HUES6 (cell line): ENCODE results near the gene KCNAB1.

Experiments
- H3K27ac ChIP-seq: 2 replicates; pipeline ENCODE4 v1.7.0; 2013; ENCODE audit warnings: low read depth, mild to moderate bottlenecking, low read length, inconsistent platforms
- H3K27me3 ChIP-seq: 2 replicates; pipeline ENCODE4 v1.6.1; 2013; ENCODE audit warnings: low read length; ENCODE audit not compliant: control insufficient read depth, insufficient read depth
- H3K36me3 ChIP-seq: 2 replicates; pipeline ENCODE4 v1.6.1; 2013; ENCODE audit warnings: low read length; ENCODE audit not compliant: control insufficient read depth, insufficient read depth
- H3K4me1 ChIP-seq: 2 replicates; pipeline ENCODE4 v1.6.1; 2013; ENCODE audit warnings: low read length; ENCODE audit not compliant: control insufficient read depth, insufficient read depth
- H3K4me3 ChIP-seq: 2 replicates; pipeline ENCODE4 v1.5.1; 2013; ENCODE audit warnings: low read depth, low read length
- H3K9ac ChIP-seq: one replicate; pipeline ENCODE4 v1.6.1; 2013; ENCODE audit warnings: mild to moderate bottlenecking, low read length
- H3K9me3 ChIP-seq: 2 replicates; pipeline ENCODE4 v1.6.1; 2013; ENCODE audit warnings: low read depth, low read length; ENCODE audit not compliant: control insufficient read depth, insufficient read depth

KCNAB1 gene

DNA sequence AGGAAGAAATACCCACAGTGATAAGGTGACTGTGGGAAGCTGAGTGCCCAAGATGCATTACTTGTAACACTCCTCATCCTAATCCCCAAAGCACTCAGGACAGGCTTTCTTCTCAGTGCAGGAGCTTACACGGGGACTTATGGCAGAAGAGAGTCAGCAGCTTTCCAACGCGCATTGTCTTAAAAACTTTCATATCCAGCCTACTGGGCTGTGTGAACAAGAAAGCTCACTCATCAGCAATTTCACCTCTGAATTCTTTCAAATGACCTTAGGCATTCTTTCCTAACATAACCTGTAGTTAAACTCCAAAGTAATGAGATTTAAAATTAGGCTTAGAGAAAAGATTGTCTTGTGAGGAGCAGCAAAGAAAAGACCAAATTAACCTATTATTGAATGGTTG, 132.3 kb downstream of the KCNAB1 start:
- no peak overlapping the region for H3K27ac ChIP-seq

DNA sequence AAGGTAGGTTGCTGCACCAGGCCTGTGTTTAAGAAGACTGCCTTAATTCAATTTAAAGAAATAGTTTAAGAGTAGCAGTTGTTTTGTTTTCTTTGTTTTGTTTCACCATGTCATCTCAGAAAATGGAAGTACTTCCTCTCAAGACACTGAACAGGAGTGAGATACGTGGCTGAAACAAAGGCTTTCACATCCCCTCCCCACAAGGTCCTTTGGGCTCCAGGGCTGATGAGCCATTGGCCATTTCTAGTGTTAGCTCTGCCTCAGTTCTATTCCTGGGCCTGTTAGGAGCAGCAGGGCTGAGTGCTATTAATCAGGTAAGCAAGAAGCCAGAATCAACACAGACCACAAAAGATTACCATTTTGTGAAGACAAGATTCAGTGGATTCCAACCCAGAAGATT, 132.8 kb downstream of the KCNAB1 start:
- no peaks in the 10 kb centered on the region for H3K27me3 ChIP-seq
- H3K4me1 ChIP-seq: no peaks in the 10 kb centered on the region
- no peak overlapping the region for H3K27ac ChIP-seq
- H3K9me3 ChIP-seq: no peaks in the 10 kb centered on the region
- no peak overlapping the region for H3K9ac ChIP-seq
- no peaks in the 10 kb centered on the region for H3K36me3 ChIP-seq
- no peak overlapping the region for H3K4me3 ChIP-seq

More for the DNA sequence above, 132.3 kb downstream of the KCNAB1 start:
- H3K9me3 ChIP-seq: no peaks in the 10 kb centered on the region
- H3K4me1 ChIP-seq: no peaks in the 10 kb centered on the region
- H3K4me3 ChIP-seq: no peak overlapping the region
- H3K36me3 ChIP-seq: no peaks in the 10 kb centered on the region
- H3K27me3 ChIP-seq: no peaks in the 10 kb centered on the region
- no peak overlapping the region for H3K9ac ChIP-seq

DNA sequence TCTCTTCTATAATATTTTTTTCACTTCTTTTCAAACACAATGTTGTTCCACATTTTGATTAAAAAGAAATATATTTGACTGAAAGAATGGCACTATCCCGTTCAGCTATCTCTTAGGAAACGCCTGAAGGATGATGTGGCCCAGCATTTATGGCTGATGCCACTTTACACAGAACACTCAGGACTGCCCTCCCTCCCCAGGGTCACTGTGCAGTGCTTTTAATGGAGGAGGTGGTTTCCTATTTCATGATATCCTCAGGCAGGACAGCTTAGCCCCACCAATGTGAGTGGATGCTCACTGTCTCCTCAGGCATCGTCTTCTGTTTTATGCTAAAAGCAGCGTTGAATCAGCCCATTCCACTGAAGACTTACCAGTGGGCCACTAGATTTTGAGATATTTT, 135.9 kb downstream of the KCNAB1 start:
- Histone ChIP-seq H3K9ac (no peak overlapping the region), H3K4me3 (no peak overlapping the region), H3K36me3 (no peaks in the 10 kb centered on the region), H3K4me1 (no peaks in the 10 kb centered on the region; the same call in 1 of the 2 replicates), H3K27ac (no peak overlapping the region), H3K27me3 (no peaks in the 10 kb centered on the region), H3K9me3 (no peaks in the 10 kb centered on the region)

DNA sequence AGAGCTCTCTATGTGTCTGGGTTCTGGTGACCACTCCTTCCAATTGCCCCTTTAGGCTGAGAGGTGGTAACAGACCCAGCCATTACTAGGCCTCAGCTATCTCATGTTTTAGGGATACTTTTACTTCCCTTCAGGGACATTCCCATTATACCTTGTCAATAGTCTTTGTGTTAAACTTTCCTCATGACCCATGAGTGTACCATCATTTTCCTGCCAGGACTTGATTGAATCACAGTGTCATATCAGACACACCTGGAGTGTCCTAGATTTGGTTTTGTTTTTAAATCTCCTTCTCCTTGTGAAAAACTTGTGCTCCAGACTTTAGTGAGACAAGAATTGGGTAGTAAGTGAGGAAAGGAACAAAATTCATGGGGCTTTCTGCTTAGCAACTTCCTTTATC, 136.6 kb downstream of the KCNAB1 start:
- Histone ChIP-seq H3K27ac (no peak overlapping the region), H3K36me3 (no peaks in the 10 kb centered on the region), H3K4me1 (no peaks in the 10 kb centered on the region; the same call in 1 of the 2 replicates), H3K27me3 (no peaks in the 10 kb centered on the region), H3K9me3 (no peaks in the 10 kb centered on the region), H3K4me3 (no peak overlapping the region), H3K9ac (no peak overlapping the region)

DNA sequence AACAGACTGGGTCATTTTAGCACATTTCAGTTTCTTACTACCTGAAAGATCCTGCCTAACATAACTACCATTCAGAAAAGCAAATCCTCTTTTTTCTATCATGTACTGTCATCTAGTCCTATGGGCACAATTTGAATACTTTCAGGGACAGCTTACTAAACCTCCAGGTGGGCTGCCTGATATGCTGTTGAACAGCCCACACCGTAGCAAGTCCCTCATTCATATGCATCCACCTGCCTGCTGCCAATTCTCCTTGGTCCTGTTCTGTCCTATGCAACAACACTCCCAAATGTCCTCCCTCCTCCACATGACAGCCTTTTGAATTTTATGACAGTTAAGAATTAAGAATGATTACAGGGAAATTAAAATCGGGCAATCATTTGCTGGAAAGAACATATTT, 137.9 kb downstream of the KCNAB1 start:
- Histone ChIP-seq H3K36me3 (no peaks in the 10 kb centered on the region), H3K4me3 (no peak overlapping the region), H3K9ac (no peak overlapping the region), H3K9me3 (no peaks in the 10 kb centered on the region), H3K27ac (no peak overlapping the region), H3K27me3 (no peaks in the 10 kb centered on the region), H3K4me1 (no peaks in the 10 kb centered on the region; the same call in 1 of the 2 replicates)

DNA sequence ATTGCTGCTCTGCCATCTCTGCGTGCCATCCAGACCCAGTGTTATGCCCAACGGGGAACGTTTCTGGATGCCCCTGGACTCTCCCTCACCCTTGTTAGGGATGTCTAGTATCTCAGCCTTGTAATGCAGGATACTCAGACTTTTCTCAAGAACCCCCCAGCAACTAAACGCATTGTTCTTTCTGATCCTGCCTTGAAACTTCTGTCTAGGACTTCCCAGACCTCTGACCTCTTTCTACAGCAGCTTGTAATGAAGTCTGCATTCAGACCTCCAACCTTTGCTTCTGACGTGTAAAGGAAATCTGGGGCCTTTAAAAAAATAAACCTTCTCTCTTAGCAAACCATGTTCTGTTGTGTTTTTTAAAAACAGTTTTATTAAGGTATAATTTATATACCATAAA, 139.5 kb downstream of the KCNAB1 start:
- no peaks in the 10 kb centered on the region for H3K27me3 ChIP-seq
- H3K36me3 ChIP-seq: no peaks in the 10 kb centered on the region
- no peak overlapping the region for H3K27ac ChIP-seq
- H3K4me1 ChIP-seq: no peaks in the 10 kb centered on the region; the same call in 1 of the 2 replicates
- no peak overlapping the region for H3K9ac ChIP-seq
- no peaks in the 10 kb centered on the region for H3K9me3 ChIP-seq
- H3K4me3 ChIP-seq: no peak overlapping the region

DNA sequence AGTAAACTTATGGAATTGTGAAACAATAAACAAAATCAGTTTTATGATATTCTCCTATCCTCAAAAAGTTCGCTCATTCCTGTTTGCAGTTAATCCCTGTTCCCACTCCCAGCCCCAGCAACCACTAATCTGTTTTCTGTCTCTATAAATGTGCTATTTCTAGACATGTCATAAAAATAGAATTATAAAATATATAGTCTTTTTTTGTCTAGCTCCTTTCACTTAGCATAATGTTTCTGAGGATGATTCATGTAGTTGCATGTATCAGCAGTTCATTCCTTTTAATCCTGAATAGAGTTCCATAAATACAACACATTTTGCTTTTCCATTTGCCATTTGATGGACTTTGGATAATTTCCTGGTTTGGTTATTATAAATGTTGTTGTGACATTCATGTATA, 140.0 kb downstream of the KCNAB1 start:
- Histone ChIP-seq H3K4me3 (no peak overlapping the region), H3K9me3 (no peaks in the 10 kb centered on the region), H3K27ac (no peak overlapping the region), H3K9ac (no peak overlapping the region), H3K4me1 (no peaks in the 10 kb centered on the region; the same call in 1 of the 2 replicates), H3K27me3 (no peaks in the 10 kb centered on the region), H3K36me3 (no peaks in the 10 kb centered on the region)

DNA sequence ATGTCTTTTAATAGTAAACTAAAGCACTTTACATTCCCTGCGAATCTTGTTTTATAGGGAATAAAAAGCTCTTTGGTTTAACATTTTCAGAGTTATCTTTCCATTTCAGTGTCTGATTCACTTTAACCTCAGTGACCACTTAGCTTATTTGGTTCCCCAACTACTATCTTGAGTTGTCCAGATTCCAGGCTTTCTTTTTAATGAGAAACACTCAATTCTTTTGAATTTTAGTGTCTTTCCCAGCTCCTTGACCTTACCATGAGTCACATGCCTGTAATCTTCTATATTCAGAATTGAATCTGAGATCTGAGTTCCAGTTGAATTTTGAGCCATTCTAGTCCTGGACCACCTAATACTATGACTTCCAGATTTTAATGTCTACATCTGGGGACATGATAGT, 144.4 kb downstream of the KCNAB1 start:
- no peak overlapping the region for H3K4me3 ChIP-seq
- no peak overlapping the region for H3K9ac ChIP-seq
- H3K4me1 ChIP-seq: no peaks in the 10 kb centered on the region
- H3K36me3 ChIP-seq: no peaks in the 10 kb centered on the region
- no peaks in the 10 kb centered on the region for H3K27me3 ChIP-seq
- H3K9me3 ChIP-seq: no peaks in the 10 kb centered on the region
- no peak overlapping the region for H3K27ac ChIP-seq

DNA sequence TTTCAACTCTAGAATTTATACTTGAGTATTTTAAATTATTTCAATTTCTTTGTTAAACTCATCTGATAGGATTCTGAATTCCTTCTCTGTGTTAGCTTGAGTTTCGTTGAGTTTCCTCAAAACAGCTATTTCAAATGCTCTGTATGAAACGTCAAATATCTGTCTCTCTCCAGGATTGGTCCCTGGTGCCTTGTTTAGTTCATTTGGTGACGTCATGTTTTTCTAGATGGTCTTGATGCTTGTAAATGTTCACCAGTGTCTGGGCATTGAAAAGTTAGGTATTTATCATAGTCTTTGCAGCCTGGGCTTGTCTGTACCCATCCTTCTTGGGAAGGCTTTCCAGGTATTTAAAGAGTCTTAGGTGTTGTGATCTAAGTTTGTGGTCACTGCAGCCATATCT, 151.1 kb downstream of the KCNAB1 start:
- Histone ChIP-seq H3K4me1 (no peaks in the 10 kb centered on the region), H3K4me3 (no peak overlapping the region), H3K9ac (no peak overlapping the region), H3K27me3 (no peaks in the 10 kb centered on the region), H3K36me3 (no peaks in the 10 kb centered on the region), H3K9me3 (no peaks in the 10 kb centered on the region), H3K27ac (no peak overlapping the region)

DNA sequence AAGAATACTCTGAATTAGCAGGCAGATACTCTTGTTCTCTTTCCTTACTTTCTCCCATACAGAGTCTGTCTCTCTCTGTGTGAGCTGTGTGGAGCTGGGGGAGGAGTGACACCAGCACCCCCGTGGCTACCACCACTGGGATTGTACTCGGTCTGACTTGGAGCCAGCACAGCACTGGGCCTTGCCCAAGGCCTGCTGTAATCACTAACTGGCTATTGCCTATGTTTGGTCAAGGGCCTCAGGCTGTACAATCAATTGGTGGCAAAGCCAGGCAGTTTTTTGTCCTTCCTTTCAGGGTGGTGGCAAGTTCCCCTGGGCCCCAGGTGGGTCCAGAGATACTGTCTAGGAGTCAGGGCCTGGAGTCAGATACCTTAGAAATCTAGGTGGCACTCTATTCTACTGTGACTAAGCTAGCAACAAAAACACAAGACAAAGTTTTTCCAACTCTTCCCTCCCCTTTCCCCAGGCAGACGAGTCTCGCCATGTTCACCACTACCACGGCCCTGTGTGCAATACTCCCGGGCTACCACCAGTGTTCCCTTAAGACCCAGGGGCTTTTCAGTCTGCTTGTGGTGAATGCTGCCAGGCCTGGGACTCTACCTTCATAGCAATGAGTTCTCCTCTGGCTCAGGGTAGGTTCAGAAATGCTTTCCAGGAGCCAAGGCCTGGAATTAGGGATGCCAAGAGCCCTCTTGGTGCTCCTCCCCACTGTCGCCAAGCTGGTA, 151.8 kb downstream of the KCNAB1 start:
- Histone ChIP-seq H3K4me1 (no peaks in the 10 kb centered on the region), H3K9ac (no peak overlapping the region), H3K27ac (no peak overlapping the region), H3K36me3 (no peaks in the 10 kb centered on the region), H3K4me3 (no peak overlapping the region), H3K9me3 (no peaks in the 10 kb centered on the region), H3K27me3 (no peaks in the 10 kb centered on the region)

DNA sequence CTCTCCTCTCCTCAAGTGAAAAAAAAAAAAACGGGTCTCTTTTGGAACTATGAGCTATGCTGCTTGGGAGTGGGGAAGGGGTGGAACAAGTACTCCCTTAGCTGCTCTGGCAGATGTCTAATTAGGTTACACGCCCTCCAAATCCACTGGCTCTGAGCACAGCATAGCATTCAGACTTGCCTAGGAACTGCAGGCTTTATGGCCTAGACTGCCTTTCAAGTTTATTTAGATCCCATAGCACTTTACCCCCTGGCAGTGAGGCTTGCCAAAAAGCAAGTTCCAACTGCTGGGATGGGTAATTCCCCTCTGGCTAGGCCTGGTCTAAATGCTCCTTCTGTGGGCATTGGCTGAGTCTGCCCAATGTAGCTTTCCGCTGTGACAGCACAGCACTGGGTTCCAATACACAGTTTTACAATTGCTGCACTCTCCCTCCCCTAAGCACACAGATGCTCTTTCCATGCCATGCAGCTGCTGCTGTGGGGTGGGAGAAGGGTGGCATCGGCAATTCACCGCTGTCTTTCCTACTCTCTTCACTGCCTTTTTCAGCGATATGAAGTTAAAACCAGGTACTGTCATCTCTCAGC, 152.8 kb downstream of the KCNAB1 start:
- Histone ChIP-seq H3K9ac (no peak overlapping the region), H3K27me3 (no peaks in the 10 kb centered on the region), H3K9me3 (no peaks in the 10 kb centered on the region), H3K36me3 (no peaks in the 10 kb centered on the region), H3K4me1 (no peaks in the 10 kb centered on the region), H3K27ac (no peak overlapping the region), H3K4me3 (no peak overlapping the region)
